Measurements from ENCODE around the gene GMDS. TPM values are rescaled to one million over a fixed set of nuclear protein-coding genes. Genes with fewer than 3 reads are reported as not detected.
A peak's percentile ranks its signal among the peaks of the same experiment; 100 is the strongest.

The GMDS gene
- total and polyA plus RNA-seq, 2 donors (not counting 1 experiment from before 2014, with no cell fraction given), result 12.7 to 34.5 TPM

DNA sequence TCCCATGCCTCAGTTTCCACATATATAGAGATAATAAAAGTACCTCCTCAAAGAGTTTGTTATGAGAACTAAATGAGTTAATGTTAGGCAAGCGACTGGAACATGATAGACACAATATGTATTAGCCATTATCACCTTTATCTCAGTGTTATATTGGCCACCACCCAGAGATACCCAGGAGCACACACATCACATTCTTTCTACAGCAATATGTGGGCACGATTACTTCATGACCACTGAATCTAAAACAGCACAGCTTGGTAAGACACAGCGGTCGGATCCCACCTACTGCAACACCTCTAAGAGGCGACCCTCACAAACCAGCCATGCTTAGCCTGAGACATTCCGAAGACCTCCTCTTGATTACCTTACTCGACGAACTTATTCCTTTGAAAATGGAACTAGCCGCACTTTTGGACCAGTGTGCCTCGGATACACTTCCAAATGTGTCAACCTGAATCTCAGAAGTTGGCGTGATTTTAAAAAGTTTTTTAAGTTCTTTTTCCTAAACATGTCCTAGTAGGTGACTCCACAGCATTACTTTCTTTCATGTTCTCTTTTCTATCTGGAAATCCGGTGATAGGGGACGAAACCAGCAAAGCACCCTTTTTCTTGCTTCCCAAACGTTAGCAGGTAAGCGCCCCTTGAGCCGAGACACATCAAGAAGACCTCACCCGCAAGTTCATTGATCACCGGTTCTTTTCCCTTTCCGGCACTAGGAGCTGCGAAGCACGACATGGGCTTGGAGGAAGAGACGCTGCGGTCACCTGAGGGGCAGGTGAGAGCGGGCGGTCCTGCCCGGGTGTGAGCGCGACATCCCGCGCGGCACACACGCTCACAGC lies 923 bp downstream of the GMDS start:
- no peak for DNase-seq (ENCODE audit: low read depth in 2 of 2)
- TF ChIP-seq EZH2 (IDR thresholded peaks at IDR 0.05; ENCODE audit: low read length, missing control alignments), result no peak

DNA sequence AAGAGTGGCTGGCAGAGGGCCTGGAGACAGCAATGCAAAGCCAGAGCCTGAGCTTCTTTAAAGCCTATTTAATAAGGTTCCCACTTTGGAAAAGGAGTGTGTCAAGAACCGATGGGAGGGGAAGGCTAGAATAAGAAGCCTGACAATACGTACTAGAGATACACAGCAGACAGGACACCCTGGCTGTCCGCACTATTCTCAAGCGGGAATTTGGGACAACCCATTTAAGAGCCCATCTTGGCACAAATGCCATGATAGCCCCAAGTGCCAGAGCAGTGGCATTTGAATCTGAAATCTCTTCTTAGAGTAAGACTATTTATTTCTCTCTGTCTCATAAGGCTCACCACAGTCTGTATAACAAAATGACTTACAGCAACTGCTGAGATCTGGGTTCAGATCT lies 3.1 kb downstream of the GMDS start:
- no peak for DNase-seq (ENCODE audit: low read depth in 2 of 2)
- Histone ChIP-seq H3K27ac (ENCODE audit: insufficient read depth, low read length) (no peak overlapping the region), H3K27me3 (ENCODE audit: control insufficient read depth, insufficient read depth, low read length) (no peaks in the 10 kb centered on the region), H2AFZ (ENCODE audit: low read length) (no peak overlapping the region), H3K9ac (ENCODE audit: insufficient read depth, low read length) (no peak overlapping the region), H4K20me1 (ENCODE audit: control insufficient read depth, extremely low read depth, insufficient read depth, low read length) (no peaks in the 10 kb centered on the region), H3K4me1 (ENCODE audit: control insufficient read depth, extremely low read depth, insufficient read depth, low read length) (peaks cover 2% of the 10 kb centered on the region), H3K4me2 (ENCODE audit: extremely low read depth, insufficient read depth, low read length) (no peak overlapping the region), H3K79me2 (ENCODE audit: control insufficient read depth, insufficient read depth, low read length) (peaks cover 3% of the 10 kb centered on the region), H3K36me3 (ENCODE audit: control insufficient read depth, insufficient read depth, low read length) (no peaks in the 10 kb centered on the region), H3K9me3 (ENCODE audit: control insufficient read depth, insufficient read depth, low read depth, low read length) (no peaks in the 10 kb centered on the region), H3K4me3 (replicated peaks in 1 of 4; ENCODE audit: control extremely low read depth in 1 of 4, insufficient read depth in 1 of 4, low read depth in 3 of 4, low read length in 4 of 4) (no peak overlapping the region)
- TF ChIP-seq, protein P1, sequence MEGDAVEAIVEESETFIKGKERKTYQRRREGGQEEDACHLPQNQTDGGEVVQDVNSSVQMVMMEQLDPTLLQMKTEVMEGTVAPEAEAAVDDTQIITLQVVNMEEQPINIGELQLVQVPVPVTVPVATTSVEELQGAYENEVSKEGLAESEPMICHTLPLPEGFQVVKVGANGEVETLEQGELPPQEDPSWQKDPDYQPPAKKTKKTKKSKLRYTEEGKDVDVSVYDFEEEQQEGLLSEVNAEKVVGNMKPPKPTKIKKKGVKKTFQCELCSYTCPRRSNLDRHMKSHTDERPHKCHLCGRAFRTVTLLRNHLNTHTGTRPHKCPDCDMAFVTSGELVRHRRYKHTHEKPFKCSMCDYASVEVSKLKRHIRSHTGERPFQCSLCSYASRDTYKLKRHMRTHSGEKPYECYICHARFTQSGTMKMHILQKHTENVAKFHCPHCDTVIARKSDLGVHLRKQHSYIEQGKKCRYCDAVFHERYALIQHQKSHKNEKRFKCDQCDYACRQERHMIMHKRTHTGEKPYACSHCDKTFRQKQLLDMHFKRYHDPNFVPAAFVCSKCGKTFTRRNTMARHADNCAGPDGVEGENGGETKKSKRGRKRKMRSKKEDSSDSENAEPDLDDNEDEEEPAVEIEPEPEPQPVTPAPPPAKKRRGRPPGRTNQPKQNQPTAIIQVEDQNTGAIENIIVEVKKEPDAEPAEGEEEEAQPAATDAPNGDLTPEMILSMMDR (conservative IDR thresholded peaks at IDR 0.05 in 1 of 2, IDR thresholded peaks at IDR 0.05 in 1 of 2; ENCODE audit: low read depth in 1 of 2, low read length in 2 of 2), result no peak
- no peak for TF ChIP-seq EZH2 (IDR thresholded peaks at IDR 0.05; ENCODE audit: low read length, missing control alignments)

More for the DNA sequence above, 923 bp downstream of the GMDS start:
- H3K27me3 ChIP-seq (ENCODE audit: control insufficient read depth, insufficient read depth, low read length), result no peaks in the 10 kb centered on the region
- H3K9me3 ChIP-seq (ENCODE audit: control insufficient read depth, insufficient read depth, low read depth, low read length), result no peaks in the 10 kb centered on the region
- peaks cover 3% of the 10 kb centered on the region for H3K79me2 ChIP-seq (ENCODE audit: control insufficient read depth, insufficient read depth, low read length)
- H3K9ac ChIP-seq (ENCODE audit: insufficient read depth, low read length), result peak overlapping the region; percentile 72
- H3K4me1 ChIP-seq (ENCODE audit: control insufficient read depth, extremely low read depth, insufficient read depth, low read length), result peaks cover 2% of the 10 kb centered on the region
- peak overlapping the region; percentile 53 for H3K27ac ChIP-seq (ENCODE audit: insufficient read depth, low read length)
- H2AFZ ChIP-seq (ENCODE audit: low read length), result peak overlapping the region; percentile 85
- H3K4me2 ChIP-seq (ENCODE audit: extremely low read depth, insufficient read depth, low read length), result peak overlapping the region; percentile 96
- no peaks in the 10 kb centered on the region for H3K36me3 ChIP-seq (ENCODE audit: control insufficient read depth, insufficient read depth, low read length)
- no peaks in the 10 kb centered on the region for H4K20me1 ChIP-seq (ENCODE audit: control insufficient read depth, extremely low read depth, insufficient read depth, low read length)
- peak overlapping the region; percentile 74 to 90 (median 80) for H3K4me3 ChIP-seq (replicated peaks in 1 of 4; ENCODE audit: control extremely low read depth in 1 of 4, insufficient read depth in 1 of 4, low read depth in 3 of 4, low read length in 4 of 4)

DNA sequence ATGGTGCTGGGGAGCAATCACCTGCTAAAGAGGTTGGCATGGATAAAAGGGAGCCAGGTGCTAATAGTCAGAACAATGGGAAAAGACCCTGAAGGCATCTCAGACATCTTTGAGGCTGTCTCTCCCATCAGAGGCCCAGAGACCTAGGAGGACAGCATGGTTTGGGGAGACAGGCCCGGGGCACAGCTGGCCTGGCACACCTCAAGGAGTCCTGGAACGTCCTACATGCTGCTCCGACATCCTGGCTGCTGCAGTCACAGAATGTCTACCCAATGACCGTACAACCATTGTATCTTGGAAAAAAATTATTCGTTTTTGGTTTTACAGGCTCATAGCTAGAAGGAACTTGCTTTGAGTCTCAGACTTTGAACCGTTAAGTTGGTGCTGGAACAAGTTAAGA lies 4.4 kb downstream of the GMDS start:
- Histone ChIP-seq H3K4me1 (ENCODE audit: control insufficient read depth, extremely low read depth, insufficient read depth, low read length) (peaks cover 4% of the 10 kb centered on the region), H3K79me2 (ENCODE audit: control insufficient read depth, insufficient read depth, low read length) (peaks cover 3% of the 10 kb centered on the region), H3K9me3 (ENCODE audit: control insufficient read depth, insufficient read depth, low read depth, low read length) (no peaks in the 10 kb centered on the region), H4K20me1 (ENCODE audit: control insufficient read depth, extremely low read depth, insufficient read depth, low read length) (no peaks in the 10 kb centered on the region), H3K9ac (ENCODE audit: insufficient read depth, low read length) (no peak overlapping the region), H3K27me3 (ENCODE audit: control insufficient read depth, insufficient read depth, low read length) (no peaks in the 10 kb centered on the region), H3K4me3 (replicated peaks in 1 of 4; ENCODE audit: control extremely low read depth in 1 of 4, insufficient read depth in 1 of 4, low read depth in 3 of 4, low read length in 4 of 4) (no peak overlapping the region), H3K36me3 (ENCODE audit: control insufficient read depth, insufficient read depth, low read length) (no peaks in the 10 kb centered on the region), H3K27ac (ENCODE audit: insufficient read depth, low read length) (no peak overlapping the region), H3K4me2 (ENCODE audit: extremely low read depth, insufficient read depth, low read length) (no peak overlapping the region), H2AFZ (ENCODE audit: low read length) (no peak overlapping the region)
- DNase-seq (ENCODE audit: low read depth in 2 of 2), result no peak
- TF ChIP-seq EZH2 (IDR thresholded peaks at IDR 0.05; ENCODE audit: low read length, missing control alignments), result no peak
- TF ChIP-seq, protein P1 (conservative IDR thresholded peaks at IDR 0.05 in 1 of 2, IDR thresholded peaks at IDR 0.05 in 1 of 2; ENCODE audit: low read depth in 1 of 2, low read length in 2 of 2), result no peak

Measured in fibroblast of lung (primary cell).